Body of pancreas (tissue), 4 donors: Measurements from ENCODE around the gene LONRF2.

Source experiments
- POLR2A ChIP-seq, 3 donors: fragments of 450-650 bp; IDR thresholded peaks; one replicate each; pipeline ENCODE4 v1.6.1; 2016; ENCODE audit warnings: antibody characterized with exemption in 3 of 3, mild to moderate bottlenecking in 2 of 3
- TF ChIP-seq, protein P1 (sequence below), 7 experiments: fragments of 450-650 bp in 4 of 7; fragments of 200-600 bp in 3 of 7; sonication (generic) in 3 of 7; IDR thresholded peaks; one replicate each; pipeline ENCODE4 v1.5.1; 2016 to 2019; ENCODE audit warnings: antibody characterized with exemption in 7 of 7

DNA sequence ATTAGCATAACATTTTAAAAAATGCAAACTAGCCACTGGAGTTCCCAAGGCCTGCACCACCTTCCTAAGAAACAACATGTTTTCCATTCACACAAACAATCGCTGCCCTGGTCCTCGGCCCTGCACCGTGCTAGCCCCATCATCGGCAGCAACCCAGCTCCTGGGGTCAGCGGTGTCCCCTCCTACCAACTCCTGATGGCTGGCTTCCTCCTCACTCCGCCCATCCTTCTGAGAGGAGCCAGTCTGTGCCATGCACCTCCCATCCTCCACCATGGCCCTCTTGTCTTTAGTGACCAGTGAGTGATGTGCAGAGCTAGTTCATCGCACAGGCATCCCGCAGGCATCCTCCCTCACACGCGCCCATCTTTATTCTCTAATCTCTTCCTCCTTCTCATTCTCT lies 81.9 kb downstream of the LONRF2 start:
- TF ChIP-seq POLR2A (IDR thresholded peaks at IDR 0.05) = no peak
- TF ChIP-seq, protein P1, sequence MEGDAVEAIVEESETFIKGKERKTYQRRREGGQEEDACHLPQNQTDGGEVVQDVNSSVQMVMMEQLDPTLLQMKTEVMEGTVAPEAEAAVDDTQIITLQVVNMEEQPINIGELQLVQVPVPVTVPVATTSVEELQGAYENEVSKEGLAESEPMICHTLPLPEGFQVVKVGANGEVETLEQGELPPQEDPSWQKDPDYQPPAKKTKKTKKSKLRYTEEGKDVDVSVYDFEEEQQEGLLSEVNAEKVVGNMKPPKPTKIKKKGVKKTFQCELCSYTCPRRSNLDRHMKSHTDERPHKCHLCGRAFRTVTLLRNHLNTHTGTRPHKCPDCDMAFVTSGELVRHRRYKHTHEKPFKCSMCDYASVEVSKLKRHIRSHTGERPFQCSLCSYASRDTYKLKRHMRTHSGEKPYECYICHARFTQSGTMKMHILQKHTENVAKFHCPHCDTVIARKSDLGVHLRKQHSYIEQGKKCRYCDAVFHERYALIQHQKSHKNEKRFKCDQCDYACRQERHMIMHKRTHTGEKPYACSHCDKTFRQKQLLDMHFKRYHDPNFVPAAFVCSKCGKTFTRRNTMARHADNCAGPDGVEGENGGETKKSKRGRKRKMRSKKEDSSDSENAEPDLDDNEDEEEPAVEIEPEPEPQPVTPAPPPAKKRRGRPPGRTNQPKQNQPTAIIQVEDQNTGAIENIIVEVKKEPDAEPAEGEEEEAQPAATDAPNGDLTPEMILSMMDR (IDR thresholded peaks at IDR 0.05) = no peak
